ENCODE results near the gene TMEM72.

The TMEM72 gene

GRCh38 chr10:44966816-44967509 lies 55.8 kb downstream of the TMEM72 start:
- H3K4me3 ChIP-seq (ENCODE audit: low read depth, low read length) = no peak overlapping the region
- peak; percentile 0; the same call in 1 of the 2 replicates for TF ChIP-seq CTCF (IDR thresholded peaks at IDR 0.05; ENCODE audit: control insufficient read depth, extremely low read depth, insufficient read depth)
- no peak for DNase-seq (ENCODE audit: low read depth)

- no peak overlapping the region for H3K4me3 ChIP-seq (ENCODE audit: low read depth, low read length)
- DNase-seq (ENCODE audit: low read depth) = no peak
- TF ChIP-seq CTCF (IDR thresholded peaks at IDR 0.05; ENCODE audit: control insufficient read depth, extremely low read depth, insufficient read depth) = no peak
These were observed 56.5 kb downstream of the TMEM72 start for GRCh38 chr10:44967616-44968015.

- DNase-seq (ENCODE audit: low read depth) = no peak
- TF ChIP-seq CTCF (IDR thresholded peaks at IDR 0.05; ENCODE audit: control insufficient read depth, extremely low read depth, insufficient read depth) = no peak
- no peak overlapping the region for H3K4me3 ChIP-seq (ENCODE audit: low read depth, low read length)
These were observed 57.0 kb downstream of the TMEM72 start for GRCh38 chr10:44968091-44968490.

- no peak for DNase-seq (ENCODE audit: low read depth)
- H3K4me3 ChIP-seq (ENCODE audit: low read depth, low read length) = no peak overlapping the region
- no peak for TF ChIP-seq CTCF (IDR thresholded peaks at IDR 0.05; ENCODE audit: control insufficient read depth, extremely low read depth, insufficient read depth)
These were observed 57.6 kb downstream of the TMEM72 start for GRCh38 chr10:44968500-44969400.

- DNase-seq (ENCODE audit: low read depth) = no peak
- no peak for TF ChIP-seq CTCF (IDR thresholded peaks at IDR 0.05; ENCODE audit: control insufficient read depth, extremely low read depth, insufficient read depth)
- no peak overlapping the region for H3K4me3 ChIP-seq (ENCODE audit: low read depth, low read length)
These were observed 58.7 kb downstream of the TMEM72 start for GRCh38 chr10:44969854-44970253.

GRCh38 chr10:44970812-44971395 lies 59.8 kb downstream of the TMEM72 start:
- no peak for TF ChIP-seq CTCF (IDR thresholded peaks at IDR 0.05; ENCODE audit: control insufficient read depth, extremely low read depth, insufficient read depth)
- no peak for DNase-seq (ENCODE audit: low read depth)

More at GRCh38 chr10:44970812-44971395, 59.8 kb downstream of the TMEM72 start:
- no peak overlapping the region for H3K4me3 ChIP-seq (ENCODE audit: low read depth, low read length)
